GM19193 (cell line): Measurements from ENCODE around the gene PDZD8.

Source experiments
- POLR2A ChIP-seq: IDR thresholded peaks from 4 replicates; pipeline ENCODE4 v1.6.1; 2011; ENCODE audit not compliant: insufficient read depth, insufficient read length; ENCODE audit errors: extremely low read depth

The PDZD8 gene

GRCh38 chr10:117363028-117363427, 12.2 kb downstream of the PDZD8 start:
- no peak for TF ChIP-seq POLR2A

GRCh38 chr10:117362313-117362712, 12.9 kb downstream of the PDZD8 start:
- no peak for TF ChIP-seq POLR2A

- TF ChIP-seq POLR2A: no peak
Observed at GRCh38 chr10:117360994-117361667, 14.1 kb downstream of the PDZD8 start.

- TF ChIP-seq POLR2A: no peak
Observed at GRCh38 chr10:117360016-117360415, 15.2 kb downstream of the PDZD8 start.

GRCh38 chr10:117355072-117355471, 20.2 kb downstream of the PDZD8 start:
- TF ChIP-seq POLR2A: no peak

GRCh38 chr10:117353684-117354083, 21.6 kb downstream of the PDZD8 start:
- no peak for TF ChIP-seq POLR2A

- TF ChIP-seq POLR2A: no peak
Observed at GRCh38 chr10:117352724-117353123, 22.5 kb downstream of the PDZD8 start.

- no peak for TF ChIP-seq POLR2A
Observed at GRCh38 chr10:117351996-117352395, 23.2 kb downstream of the PDZD8 start.

- TF ChIP-seq POLR2A: no peak
Observed at GRCh38 chr10:117351558-117351957, 23.7 kb downstream of the PDZD8 start.

- TF ChIP-seq POLR2A: no peak
Observed at GRCh38 chr10:117350909-117351308, 24.3 kb downstream of the PDZD8 start.

GRCh38 chr10:117348236-117348635, 27.0 kb downstream of the PDZD8 start:
- no peak for TF ChIP-seq POLR2A

- no peak for TF ChIP-seq POLR2A
Observed at GRCh38 chr10:117346574-117346973, 28.7 kb downstream of the PDZD8 start.

GRCh38 chr10:117345143-117345542, 30.1 kb downstream of the PDZD8 start:
- TF ChIP-seq POLR2A: no peak

- TF ChIP-seq POLR2A: no peak
Observed at GRCh38 chr10:117342641-117343040, 32.6 kb downstream of the PDZD8 start.

- TF ChIP-seq POLR2A: no peak
Observed at GRCh38 chr10:117341061-117341460, 34.2 kb downstream of the PDZD8 start.

GRCh38 chr10:117339979-117340378, 35.3 kb downstream of the PDZD8 start:
- TF ChIP-seq POLR2A: no peak

- no peak for TF ChIP-seq POLR2A
Observed at GRCh38 chr10:117339578-117339977, 35.7 kb downstream of the PDZD8 start.
